GM12891 (cell line): ENCODE measurements around the gene CD74.

Experiments used
- PAX5 ChIP-seq: IDR thresholded peaks from 2 replicates; pipeline ENCODE4 v1.6.1; 2011; ENCODE audit warnings: low read length, moderate library complexity, mild to moderate bottlenecking; ENCODE audit not compliant: insufficient read depth, severe bottlenecking
- POLR2A ChIP-seq: IDR thresholded peaks from 2 replicates; pipeline ENCODE4 v1.6.1; 2011; ENCODE audit warnings: low read depth, low read length, control low read depth
- POLR2AphosphoS5 ChIP-seq: IDR thresholded peaks from 2 replicates; pipeline ENCODE4 v1.6.1; 2011; ENCODE audit warnings: low read depth, low read length, control low read depth
- POU2F2 ChIP-seq: IDR thresholded peaks from 2 replicates; pipeline ENCODE4 v1.6.1; 2011; ENCODE audit warnings: low read depth, mild to moderate bottlenecking, control low read depth, low read length, moderate library complexity
- SPI1 ChIP-seq: IDR thresholded peaks from 2 replicates; pipeline ENCODE4 v1.6.1; 2011; ENCODE audit warnings: low read depth, low read length, control low read depth
- TAF1 ChIP-seq: IDR thresholded peaks from 2 replicates; pipeline ENCODE4 v1.6.1; 2011; ENCODE audit warnings: low read depth, low read length, control low read depth

DNA sequence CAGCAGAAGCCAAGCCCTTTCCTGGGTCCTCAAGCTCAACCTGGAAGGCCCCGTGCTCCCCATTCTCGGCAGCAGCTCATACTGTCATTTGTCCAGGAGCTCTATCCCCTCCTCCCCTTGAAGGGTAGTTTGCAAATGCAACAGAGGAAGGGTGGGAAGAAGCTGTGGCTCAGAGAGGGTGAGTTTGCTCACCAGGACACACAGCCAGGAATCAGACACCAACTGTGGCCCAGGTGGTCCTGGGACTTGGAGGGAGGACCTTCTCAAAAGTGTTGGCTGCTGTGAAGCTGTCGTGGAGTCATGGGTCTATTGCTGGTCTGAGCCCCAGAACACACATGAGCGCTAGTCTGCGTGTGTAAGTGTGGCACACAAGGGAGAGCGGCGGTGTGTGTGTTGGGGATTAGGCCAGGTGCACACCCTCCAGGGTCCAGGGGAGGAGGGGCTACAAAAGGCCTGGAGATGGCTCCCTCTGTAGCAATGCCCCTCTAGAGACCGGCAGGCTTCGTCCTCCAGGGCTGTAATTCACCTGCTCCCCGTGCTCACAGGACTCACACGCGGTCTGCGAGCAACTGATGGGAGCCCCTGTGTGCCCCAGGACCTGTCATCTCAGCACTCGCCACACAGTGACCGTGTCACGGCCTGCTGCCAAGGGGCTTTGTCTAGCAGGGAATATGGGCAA is 45.0 kb upstream of the CD74 start:
- TF ChIP-seq POLR2A (no peak), POLR2AphosphoS5 (no peak), TAF1 (no peak), PAX5 (no peak), SPI1 (no peak), POU2F2 (no peak)
